GM08714 (cell line): ENCODE results near the gene FBXW2.

Experiments used
- H3K4me3 ChIP-seq: fragments of 200-500 bp; sonication (Bioruptor generic); 2 replicates; pipeline ENCODE4 v1.5.1; 2014; ENCODE audit warnings: mild to moderate bottlenecking, low read length, inconsistent platforms
- ZNF274 ChIP-seq: IDR thresholded peaks from 2 replicates; pipeline ENCODE4 v1.6.1; 2012; ENCODE audit warnings: mild to moderate bottlenecking, low read depth, low read length

The FBXW2 gene

DNA sequence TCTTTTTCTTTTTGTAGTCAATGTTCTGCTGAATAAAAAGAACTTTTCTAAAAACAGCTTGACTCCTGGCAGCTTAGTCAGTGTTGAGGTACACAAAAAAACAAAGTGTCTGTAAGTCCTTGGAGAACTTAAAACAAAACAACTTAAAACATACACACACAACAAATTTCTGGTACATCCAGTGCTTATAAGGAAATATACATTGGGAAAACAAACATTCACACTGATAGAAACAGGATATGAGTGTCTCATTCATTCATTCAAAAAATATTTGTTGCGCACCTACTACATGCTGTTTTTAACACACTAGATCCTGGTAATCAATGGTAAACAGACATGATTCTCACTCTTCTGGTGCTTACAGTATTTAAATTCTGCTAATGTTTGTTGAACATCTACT, 51.5 kb downstream of the FBXW2 start:
- H3K4me3 ChIP-seq = no peak overlapping the region
- no peak for TF ChIP-seq ZNF274

GRCh38 chr9:120741191-120741590, 52.0 kb downstream of the FBXW2 start:
- no peak for TF ChIP-seq ZNF274
- H3K4me3 ChIP-seq = no peak overlapping the region

DNA sequence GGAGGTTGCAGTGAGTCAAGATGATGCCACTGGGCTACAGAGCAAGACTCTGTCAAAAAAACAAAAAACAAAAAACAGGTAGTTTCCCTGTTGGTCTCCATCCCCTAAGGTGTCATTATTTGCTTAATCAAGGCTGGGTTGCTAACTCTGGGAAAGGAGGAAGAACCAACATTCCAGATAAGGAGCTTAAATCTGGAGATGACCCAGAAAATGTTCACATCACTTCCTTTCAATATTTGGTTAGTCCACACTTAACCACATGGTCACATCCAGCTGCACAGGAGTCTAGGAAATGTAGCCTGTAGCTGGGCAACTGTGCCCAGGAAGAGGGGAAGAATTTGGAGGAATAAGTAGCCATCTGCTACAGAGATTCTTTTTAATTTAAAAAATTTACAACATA, 53.1 kb downstream of the FBXW2 start:
- no peak overlapping the region for H3K4me3 ChIP-seq
- TF ChIP-seq ZNF274 = no peak

- no peak overlapping the region for H3K4me3 ChIP-seq
- TF ChIP-seq ZNF274 = no peak
Observed at GRCh38 chr9:120737416-120738165, 55.6 kb downstream of the FBXW2 start.

GRCh38 chr9:120736881-120737280, 56.3 kb downstream of the FBXW2 start:
- no peak overlapping the region for H3K4me3 ChIP-seq
- TF ChIP-seq ZNF274 = no peak

GRCh38 chr9:120735415-120736126, 57.6 kb downstream of the FBXW2 start:
- no peak overlapping the region for H3K4me3 ChIP-seq
- TF ChIP-seq ZNF274 = no peak

DNA sequence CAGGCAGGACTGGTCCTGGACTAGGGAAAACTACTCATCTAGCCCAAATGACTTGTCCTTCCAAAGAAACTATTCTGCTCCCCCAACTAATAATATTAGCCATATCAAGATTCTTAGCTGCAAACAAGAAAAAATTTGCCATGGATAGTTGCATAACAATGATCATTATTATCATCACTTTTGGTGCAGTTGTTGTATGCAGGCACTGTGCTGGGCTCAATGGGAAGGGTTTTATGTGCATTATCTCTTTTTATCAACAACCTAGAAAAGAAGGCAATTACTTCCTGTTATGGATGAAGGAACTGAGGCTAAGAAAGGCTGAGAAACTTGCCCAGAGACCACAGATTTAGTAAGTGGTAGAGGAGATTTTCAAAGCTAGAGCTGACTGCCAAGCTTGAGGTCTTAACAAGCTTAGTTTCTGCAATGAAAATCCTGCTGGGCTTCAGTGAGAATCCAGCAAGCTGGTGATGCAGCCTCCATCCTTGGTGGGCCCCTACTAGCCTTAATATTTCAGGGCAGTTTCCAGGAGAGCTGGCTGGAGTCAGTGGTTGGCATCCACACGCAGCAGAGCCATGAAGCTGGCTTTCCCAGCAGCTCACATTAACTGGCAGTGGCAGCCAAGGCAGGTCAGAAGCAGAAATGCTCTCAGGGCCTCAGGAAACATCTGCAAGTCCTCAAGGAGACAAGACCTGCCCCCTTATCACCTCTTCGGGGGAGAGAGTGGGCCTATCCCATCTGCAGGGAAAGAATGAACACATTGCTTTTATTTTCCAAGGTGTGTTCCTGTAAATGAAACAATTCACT, 58.4 kb downstream of the FBXW2 start:
- no peak overlapping the region for H3K4me3 ChIP-seq
- TF ChIP-seq ZNF274 = no peak

- H3K4me3 ChIP-seq = no peak overlapping the region
- TF ChIP-seq ZNF274 = no peak
Observed at GRCh38 chr9:120733190-120733589, 60.0 kb downstream of the FBXW2 start.

DNA sequence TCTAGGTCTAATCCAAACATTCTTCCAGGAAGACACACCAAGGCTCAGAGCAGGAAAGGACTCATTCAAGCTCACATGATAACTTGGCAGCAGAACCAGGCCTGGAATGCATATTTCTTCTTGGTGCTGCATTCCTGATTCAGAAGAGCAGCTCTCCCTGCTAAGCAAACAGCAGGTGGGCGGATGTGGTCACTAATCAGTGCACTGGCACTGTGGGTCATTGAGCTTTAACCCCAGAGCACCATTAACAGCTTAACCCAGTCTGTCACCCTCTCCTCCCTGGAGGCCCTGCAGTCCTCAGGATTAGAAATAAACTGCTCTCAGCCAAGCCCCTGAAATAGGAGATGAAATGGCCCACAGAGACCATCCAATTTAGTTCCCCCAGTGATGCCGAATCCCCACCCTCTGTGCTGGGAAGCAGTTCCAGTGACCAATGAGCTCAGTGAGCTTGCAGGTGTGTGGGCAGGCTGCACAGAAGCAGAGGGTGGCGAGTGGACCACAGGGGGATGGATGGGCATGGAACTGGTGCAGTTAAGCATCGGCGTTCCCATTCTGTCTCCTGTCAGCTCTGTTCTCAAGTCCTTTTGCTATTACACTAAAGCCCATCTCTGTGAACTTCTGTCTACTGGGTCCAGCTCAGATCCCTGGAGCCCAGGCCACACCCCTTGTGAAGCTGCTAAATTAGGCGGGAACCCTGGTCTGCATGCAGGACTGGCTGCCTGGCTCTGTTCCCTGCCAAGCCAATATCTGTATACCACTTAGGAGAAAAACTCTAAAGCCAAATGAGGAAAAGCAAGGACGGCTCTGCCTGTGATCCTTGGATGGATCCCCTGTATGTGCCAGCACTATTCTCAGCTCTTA, 62.3 kb downstream of the FBXW2 start:
- H3K4me3 ChIP-seq = no peak overlapping the region
- no peak for TF ChIP-seq ZNF274

- TF ChIP-seq ZNF274 = no peak
Observed at GRCh38 chr9:120729791-120730241, 63.4 kb downstream of the FBXW2 start.

GRCh38 chr9:120726484-120726883, 66.7 kb downstream of the FBXW2 start:
- no peak for TF ChIP-seq ZNF274
- H3K4me3 ChIP-seq = no peak overlapping the region

More at GRCh38 chr9:120729791-120730241, 63.4 kb downstream of the FBXW2 start:
- H3K4me3 ChIP-seq = no peak overlapping the region

- TF ChIP-seq ZNF274 = no peak
- H3K4me3 ChIP-seq = no peak overlapping the region
Observed at GRCh38 chr9:120725907-120726306, 67.3 kb downstream of the FBXW2 start.

DNA sequence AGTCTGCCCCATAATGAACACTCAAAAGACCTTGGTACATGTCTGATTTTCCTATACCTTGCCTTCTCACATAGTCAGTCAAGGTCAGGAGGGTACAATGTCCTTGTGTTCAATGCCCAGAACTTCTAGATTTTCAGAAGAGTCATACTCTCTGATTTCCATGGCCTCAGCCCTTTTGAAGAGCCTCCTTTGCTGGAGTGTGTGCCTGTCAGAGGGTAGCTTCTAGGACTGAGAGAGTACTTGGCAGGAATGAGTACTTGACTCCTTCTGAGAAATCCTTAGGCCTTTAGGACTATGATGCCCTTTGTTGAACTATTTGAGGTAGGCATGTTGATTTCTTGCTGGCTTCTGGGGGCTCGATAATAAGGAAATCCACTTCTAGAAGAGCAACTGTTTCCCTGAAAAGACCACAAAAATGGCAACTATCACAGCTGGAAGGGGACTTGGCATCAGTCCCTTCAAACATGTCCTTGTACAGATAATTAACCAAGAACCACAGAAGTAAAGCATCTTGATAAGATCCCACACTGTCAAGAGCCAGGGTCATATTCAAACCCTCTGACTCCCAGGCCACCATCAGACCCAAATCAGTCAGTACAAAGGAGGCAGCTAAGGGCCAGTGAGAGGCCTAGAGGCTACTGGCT, 68.3 kb downstream of the FBXW2 start:
- TF ChIP-seq ZNF274 = no peak

GRCh38 chr9:120723565-120723964, 69.7 kb downstream of the FBXW2 start:
- TF ChIP-seq ZNF274 = no peak
- no peak overlapping the region for H3K4me3 ChIP-seq

More for the DNA sequence above, 68.3 kb downstream of the FBXW2 start:
- H3K4me3 ChIP-seq = no peak overlapping the region
